Lower leg skin (tissue), 3 donors: ENCODE measurements around the gene HSPA5.

ENCODE experiments used
- POLR2A ChIP-seq, 2 donors: fragments of 450-650 bp; IDR thresholded peaks; one replicate each; pipeline ENCODE4 v1.6.1; 2016 to 2017; ENCODE audit warnings: antibody characterized with exemption in 2 of 2, mild to moderate bottlenecking in 1 of 2, moderate library complexity in 1 of 2
- TF ChIP-seq, protein P1 (sequence below), 3 donors: fragments of 450-650 bp; IDR thresholded peaks; one replicate each; pipeline ENCODE4 v1.5.1; 2016; ENCODE audit warnings: antibody characterized with exemption in 3 of 3, mild to moderate bottlenecking in 3 of 3, moderate library complexity in 2 of 3

DNA sequence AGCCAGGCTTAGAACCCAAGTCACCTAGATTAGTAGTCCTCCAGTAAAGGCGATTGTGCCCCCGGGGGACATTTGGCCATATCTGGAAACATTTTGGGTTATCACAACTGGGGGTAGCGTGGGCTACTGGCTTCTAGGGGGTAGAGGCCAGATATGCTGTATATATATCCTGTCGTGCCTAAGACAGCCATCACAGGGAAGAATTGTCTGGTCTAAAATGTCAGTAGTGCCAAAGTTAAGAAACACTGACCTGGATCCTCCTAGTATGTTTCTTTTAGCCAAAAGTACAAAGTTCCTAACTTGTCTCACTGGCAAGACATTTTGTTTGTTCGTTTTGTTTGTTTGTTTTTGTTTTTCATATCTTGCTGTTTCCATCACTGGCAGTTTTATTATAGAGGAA lies 27.0 kb downstream of the HSPA5 start:
- TF ChIP-seq, protein P1, sequence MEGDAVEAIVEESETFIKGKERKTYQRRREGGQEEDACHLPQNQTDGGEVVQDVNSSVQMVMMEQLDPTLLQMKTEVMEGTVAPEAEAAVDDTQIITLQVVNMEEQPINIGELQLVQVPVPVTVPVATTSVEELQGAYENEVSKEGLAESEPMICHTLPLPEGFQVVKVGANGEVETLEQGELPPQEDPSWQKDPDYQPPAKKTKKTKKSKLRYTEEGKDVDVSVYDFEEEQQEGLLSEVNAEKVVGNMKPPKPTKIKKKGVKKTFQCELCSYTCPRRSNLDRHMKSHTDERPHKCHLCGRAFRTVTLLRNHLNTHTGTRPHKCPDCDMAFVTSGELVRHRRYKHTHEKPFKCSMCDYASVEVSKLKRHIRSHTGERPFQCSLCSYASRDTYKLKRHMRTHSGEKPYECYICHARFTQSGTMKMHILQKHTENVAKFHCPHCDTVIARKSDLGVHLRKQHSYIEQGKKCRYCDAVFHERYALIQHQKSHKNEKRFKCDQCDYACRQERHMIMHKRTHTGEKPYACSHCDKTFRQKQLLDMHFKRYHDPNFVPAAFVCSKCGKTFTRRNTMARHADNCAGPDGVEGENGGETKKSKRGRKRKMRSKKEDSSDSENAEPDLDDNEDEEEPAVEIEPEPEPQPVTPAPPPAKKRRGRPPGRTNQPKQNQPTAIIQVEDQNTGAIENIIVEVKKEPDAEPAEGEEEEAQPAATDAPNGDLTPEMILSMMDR (IDR thresholded peaks at IDR 0.05): no peak
- no peak for TF ChIP-seq POLR2A (IDR thresholded peaks at IDR 0.05)
